Suprapubic skin (tissue), 4 donors: ENCODE results near the gene NCOA6. TPM values are rescaled to one million over a fixed set of nuclear protein-coding genes. Genes with fewer than 3 reads are reported as not detected.

ENCODE experiments used
- DNase-seq, 2 donors: peaks; one replicate each; pipeline ENCODE4 v3.0.0-alpha.2; 2019; ENCODE audit warnings: low spot score in 2 of 2
- H3K27ac ChIP-seq: fragments of 200-600 bp; sonication (generic); one replicate; pipeline ENCODE4 v1.5.1; 2019
- H3K27me3 ChIP-seq: fragments of 200-600 bp; sonication (generic); one replicate; pipeline ENCODE4 v1.5.1; 2019
- H3K36me3 ChIP-seq: fragments of 200-600 bp; sonication (generic); one replicate; pipeline ENCODE4 v1.5.1; 2019
- H3K4me1 ChIP-seq: fragments of 200-600 bp; sonication (generic); one replicate; pipeline ENCODE4 v1.5.1; 2019
- H3K4me3 ChIP-seq: fragments of 200-600 bp; sonication (generic); one replicate; pipeline ENCODE4 v1.5.1; 2019; ENCODE audit warnings: mild to moderate bottlenecking
- H3K9me3 ChIP-seq: fragments of 200-600 bp; sonication (generic); one replicate; pipeline ENCODE4 v1.5.1; 2019
- CTCF ChIP-seq, 2 donors: fragments of 200-600 bp in 1 of 2; fragments of 450-650 bp in 1 of 2; sonication (generic) in 1 of 2; IDR thresholded peaks; one replicate each; pipeline ENCODE4 v1.5.1; 2016 to 2019; ENCODE audit warnings: antibody characterized with exemption in 2 of 2, mild to moderate bottlenecking in 1 of 2, moderate library complexity in 1 of 2
- EP300 ChIP-seq: sonication (generic); formaldehyde crosslinking; IDR thresholded peaks from one replicate; pipeline ENCODE4 v1.6.1; 2017; ENCODE audit warnings: antibody characterized with exemption
- POLR2A ChIP-seq, 2 donors: fragments of 450-650 bp; IDR thresholded peaks; one replicate each; pipeline ENCODE4 v1.6.1; 2017; ENCODE audit warnings: antibody characterized with exemption in 2 of 2, mild to moderate bottlenecking in 2 of 2, moderate library complexity in 2 of 2
- POLR2AphosphoS5 ChIP-seq, 3 donors: sonication (generic); formaldehyde crosslinking; IDR thresholded peaks; one replicate each; pipeline ENCODE4 v1.6.1; 2017; ENCODE audit warnings: antibody characterized with exemption in 3 of 3
- WGBS: methylation state at CpG from one replicate; pipeline ENCODE4 v1.1.5; 2018; 5-methylcytosine and 5-hydroxymethylcytosine counted together
- total RNA-seq, 4 donors: library from RNA; depleted of rRNA; stranded (reverse); fragments of >200 nt; gene quantifications; one replicate each; pipeline ENCODE4 v1.1.0, GENCODE V29; 2016

The NCOA6 gene
- total RNA-seq, 4 donors from 2014 or later, result 27.7 to 48.4 (median 40.5) TPM

- peaks cover 50% of the 10 kb centered on the region for H3K36me3 ChIP-seq
- H3K27me3 ChIP-seq, result no peaks in the 10 kb centered on the region
- 93% methylated on average over 9 of the region's 9 CpGs for WGBS
- no peak for DNase-seq
- H3K4me3 ChIP-seq, result no peak overlapping the region
- no peaks in the 10 kb centered on the region for H3K4me1 ChIP-seq
- H3K27ac ChIP-seq, result no peak overlapping the region
- no peak for TF ChIP-seq POLR2A (IDR thresholded peaks at IDR 0.05)
- no peak for TF ChIP-seq POLR2AphosphoS5 (IDR thresholded peaks at IDR 0.05)
- no peak for TF ChIP-seq CTCF (IDR thresholded peaks at IDR 0.05)
- no peak for TF ChIP-seq EP300
- no peaks in the 10 kb centered on the region for H3K9me3 ChIP-seq
These were observed 24.3 kb upstream of the NCOA6 start for GRCh38 chr20:34849778-34850177.

GRCh38 chr20:34848597-34848996 lies 23.1 kb upstream of the NCOA6 start:
- H3K27me3 ChIP-seq, result no peaks in the 10 kb centered on the region
- TF ChIP-seq CTCF (IDR thresholded peaks at IDR 0.05), result no peak
- no peak for TF ChIP-seq POLR2A (IDR thresholded peaks at IDR 0.05)
- no peak for TF ChIP-seq EP300
- TF ChIP-seq POLR2AphosphoS5 (IDR thresholded peaks at IDR 0.05), result no peak
- H3K36me3 ChIP-seq, result peaks cover 44% of the 10 kb centered on the region
- H3K4me3 ChIP-seq, result no peak overlapping the region
- 94% methylated on average over 5 of the region's 5 CpGs for WGBS
- no peak for DNase-seq
- H3K27ac ChIP-seq, result no peak overlapping the region
- H3K4me1 ChIP-seq, result no peaks in the 10 kb centered on the region
- no peaks in the 10 kb centered on the region for H3K9me3 ChIP-seq

GRCh38 chr20:34843421-34843820 lies 18.0 kb upstream of the NCOA6 start:
- Histone ChIP-seq H3K9me3 (no peaks in the 10 kb centered on the region), H3K36me3 (peaks cover 10% of the 10 kb centered on the region), H3K27ac (no peak overlapping the region), H3K4me3 (no peak overlapping the region), H3K27me3 (no peaks in the 10 kb centered on the region), H3K4me1 (no peaks in the 10 kb centered on the region)
- WGBS, result 93% methylated on average over 2 of the region's 2 CpGs
- DNase-seq, result no peak
- no peak for TF ChIP-seq POLR2A (IDR thresholded peaks at IDR 0.05)
- TF ChIP-seq POLR2AphosphoS5 (IDR thresholded peaks at IDR 0.05), result no peak
- no peak for TF ChIP-seq CTCF (IDR thresholded peaks at IDR 0.05)
- TF ChIP-seq EP300, result no peak

GRCh38 chr20:34842143-34842542 lies 16.7 kb upstream of the NCOA6 start:
- no peak overlapping the region for H3K27ac ChIP-seq
- 63% methylated on average over 2 of the region's 2 CpGs for WGBS
- H3K36me3 ChIP-seq, result peaks cover 4% of the 10 kb centered on the region
- no peaks in the 10 kb centered on the region for H3K27me3 ChIP-seq
- TF ChIP-seq EP300, result no peak
- TF ChIP-seq POLR2A (IDR thresholded peaks at IDR 0.05), result no peak
- TF ChIP-seq POLR2AphosphoS5 (IDR thresholded peaks at IDR 0.05), result no peak
- no peak for TF ChIP-seq CTCF (IDR thresholded peaks at IDR 0.05)
- DNase-seq, result no peak
- no peaks in the 10 kb centered on the region for H3K9me3 ChIP-seq
- H3K4me3 ChIP-seq, result no peak overlapping the region
- H3K4me1 ChIP-seq, result no peaks in the 10 kb centered on the region

GRCh38 chr20:34834459-34834893 lies 9.0 kb upstream of the NCOA6 start:
- Histone ChIP-seq H3K9me3 (no peaks in the 10 kb centered on the region), H3K4me1 (no peaks in the 10 kb centered on the region), H3K36me3 (no peaks in the 10 kb centered on the region), H3K27ac (no peak overlapping the region), H3K4me3 (no peak overlapping the region), H3K27me3 (no peaks in the 10 kb centered on the region)
- 16% methylated on average over 6 of the region's 6 CpGs for WGBS
- TF ChIP-seq EP300 (no peak), CTCF (IDR thresholded peaks at IDR 0.05) (peak; percentile 12 to 15)
- no peak for DNase-seq
